Purkinje cell (primary cell): ENCODE results near the gene ALKBH4. TPM values are rescaled to one million over a fixed set of nuclear protein-coding genes. Genes with fewer than 3 reads are reported as not detected.

Experiments used
- polyA plus RNA-seq: library from polyadenylated mRNA; unstranded; fragments of >200 nt; fragmentation: Nextera tagmentation; gene quantifications from 2 replicates; pipeline ENCODE4 v1.2.1, GENCODE V29; 2014

ALKBH4 gene
- 1.8 and 2.5 TPM in 2 replicates for polyA plus RNA-seq

DNA sequence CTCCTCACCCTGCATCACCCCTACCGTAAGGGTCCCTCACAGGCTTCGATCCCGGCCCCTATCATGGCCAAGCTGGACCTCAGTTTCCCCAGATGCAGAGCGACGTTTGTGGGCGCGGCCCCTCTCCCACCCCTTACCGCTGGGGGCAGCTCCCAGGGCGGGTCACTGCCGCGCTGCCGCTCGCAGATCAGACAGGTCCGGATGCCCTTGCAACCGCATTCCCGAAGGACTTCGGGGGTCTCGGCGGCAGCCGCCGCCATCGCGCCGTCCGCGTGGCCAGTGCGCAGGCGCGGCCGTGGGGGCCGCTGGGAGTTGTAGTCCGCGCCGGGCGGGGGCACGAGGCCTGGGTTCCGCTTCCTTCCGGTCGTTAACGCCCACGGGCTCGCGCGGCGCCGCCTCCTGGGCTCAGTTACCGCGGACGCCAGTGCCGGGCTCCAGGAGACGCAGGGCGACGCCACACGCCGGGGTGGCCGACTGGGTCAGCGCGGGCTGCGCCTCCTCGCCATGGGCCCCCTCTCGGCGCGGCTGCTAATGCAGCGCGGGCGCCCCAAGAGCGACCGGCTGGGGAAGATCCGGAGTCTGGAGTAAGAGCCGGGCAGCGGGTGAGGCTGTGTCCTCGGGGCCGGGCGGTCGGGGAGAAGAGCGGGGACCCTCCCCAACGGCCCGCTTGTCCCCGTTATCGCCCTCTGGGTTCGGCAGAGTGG lies at the start of gene ALKBH4, which contains the start of gene LRWD1:
Gene ALKBH4 (minus strand): TSS at position 287 of the 704 bp plus-strand sequence. CDS start 27 bp downstream, at position 260.
Gene LRWD1 (plus strand): TSS at position 408 of the 704 bp plus-strand sequence. CDS start 97 bp downstream, at position 505.

GRCh38 chr7:102478314-102479208 lies 13.9 kb upstream of the ALKBH4 start, which contains the start of gene POLR2J:
TSS of gene POLR2J (minus strand) at chr7:102478922. CDS start at chr7:102478860, 62 bp downstream.

DNA sequence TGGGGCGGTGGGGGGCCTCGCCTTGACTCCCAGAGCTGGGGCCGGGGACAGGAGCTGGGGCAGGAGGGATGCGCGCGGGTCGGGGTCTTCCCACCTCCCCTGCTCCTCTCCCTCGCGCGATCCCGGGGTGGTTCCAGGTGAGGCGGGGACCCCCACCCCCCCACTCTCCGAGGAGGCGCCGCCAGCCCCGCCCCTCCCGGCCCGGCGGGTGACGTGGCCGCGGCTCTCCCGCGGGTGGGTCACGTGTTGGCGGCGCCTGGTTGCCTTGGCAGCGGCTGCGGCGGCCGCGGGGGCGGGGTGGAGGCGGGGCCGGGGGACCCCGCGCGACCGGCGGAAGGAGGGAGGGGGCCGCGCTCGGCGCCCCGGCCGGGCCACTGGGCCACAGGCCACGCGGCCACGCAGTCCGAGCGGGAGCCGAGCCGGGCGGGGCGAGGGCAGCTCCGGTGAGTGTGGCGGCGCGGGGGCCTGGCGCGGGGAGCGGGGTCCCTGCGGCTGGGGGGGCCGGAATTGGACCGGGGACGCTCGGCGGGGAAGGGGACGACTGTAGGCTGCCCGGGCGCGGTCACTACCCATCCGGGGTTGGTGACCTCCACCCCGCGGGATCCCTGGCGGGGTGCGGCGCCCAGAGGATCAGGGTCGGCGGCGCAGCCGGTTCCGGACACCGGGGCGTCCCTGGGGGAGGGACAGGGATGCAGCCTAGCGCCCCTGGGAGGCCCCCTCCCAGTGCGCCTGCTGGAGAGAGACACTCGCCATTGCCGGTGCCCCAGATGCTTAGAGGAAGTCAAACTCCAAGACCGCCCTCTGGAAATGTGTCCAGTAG lies 31.2 kb downstream of the ALKBH4 start, which contains the start of gene ORAI2:
Gene ORAI2 (plus strand): TSS at position 357 of the 820 bp plus-strand sequence. CDS start 5,382 bp downstream, outside the sequence.

Other genes starting within 250 kb of the ALKBH4 start
- gene SH2B2, start 178.0 kb downstream of the ALKBH4 start, polyA plus RNA-seq, result not detected in 2 replicates
- gene SPDYE6, start 108.4 kb downstream of the ALKBH4 start, polyA plus RNA-seq, result 0.46 TPM in 1 of 2 replicates, not detected in the other
- 9.6 and 13.9 TPM in 2 replicates for gene PRKRIP1, start 68.5 kb downstream of the ALKBH4 start, polyA plus RNA-seq
- gene ORAI2, start 31.3 kb downstream of the ALKBH4 start, polyA plus RNA-seq, result 3.9 and 4.8 TPM in 2 replicates
- gene LRWD1, start 121 bp upstream of the ALKBH4 start, polyA plus RNA-seq, result 0.11 and 1.9 TPM in 2 replicates
- gene POLR2J, start 14.1 kb upstream of the ALKBH4 start, polyA plus RNA-seq, result 69.4 and 83.0 TPM in 2 replicates
- 3.0 and 10.8 TPM in 2 replicates for gene RASA4B, start 52.9 kb upstream of the ALKBH4 start, polyA plus RNA-seq
- not detected in 2 replicates for gene UPK3BL2, start 78.8 kb upstream of the ALKBH4 start, polyA plus RNA-seq
- gene SPDYE2, start 86.4 kb upstream of the ALKBH4 start, polyA plus RNA-seq, result 0.35 TPM in 1 of 2 replicates, not detected in the other
- gene POLR2J3, start 107.7 kb upstream of the ALKBH4 start, polyA plus RNA-seq, result 77.5 and 96.1 TPM in 2 replicates
- 5.0 and 7.4 TPM in 2 replicates for gene RASA4, start 151.9 kb upstream of the ALKBH4 start, polyA plus RNA-seq
- 4.1 and 10.9 TPM in 2 replicates for gene UPK3BL1, start 177.9 kb upstream of the ALKBH4 start, polyA plus RNA-seq
- gene SPDYE2B, start 185.5 kb upstream of the ALKBH4 start, polyA plus RNA-seq, result 0.35 TPM in 1 of 2 replicates, not detected in the other
- 0.27 and 0.56 TPM in 2 replicates for gene POLR2J2, start 206.8 kb upstream of the ALKBH4 start, polyA plus RNA-seq